ENCODE results near the gene SYVN1. TPM values are rescaled to one million over a fixed set of nuclear protein-coding genes. Genes with fewer than 3 reads are reported as not detected.

The SYVN1 gene
- polyA plus RNA-seq, 2 of the 4 experiments (the other 2 are of a cell fraction), result 21.4 to 25.1 TPM

- WGBS (ENCODE audit: missing lambda C conversion rate), result 43% methylated on average over 25 of the region's 57 CpGs
- POLR2A ChIA-PET, result interaction anchor here (0.5 to 3.4 kb wide), 10 partner anchors 9 to 452 kb away, joined by 3 to 24 read pairs (median 4); partner anchors contain the start of genes CDC42BPG, FAU and MRPL49
- peak; percentile 53 to 64 for DNase-seq (ENCODE audit: low read depth in 1 of 2, low spot score in 1 of 2)
- Histone ChIP-seq H3K4me1 (peaks cover 31% of the 10 kb centered on the region; the same call in 2 of the 3 replicates), H3K4me3 (peak overlapping the region; percentile 52), H3K4me2 (peak overlapping the region; percentile 100), H3K9me3 (no peaks in the 10 kb centered on the region), H3K27ac (peak overlapping the region; percentile 73 to 88)
- peak; percentile 25 to 57; a peak in 5 of 6 replicates for ATAC-seq
- CTCF ChIA-PET, result interaction anchor here (0.5 to 6.6 kb wide), 23 partner anchors 7 to 312 kb away, joined by 3 to 153 read pairs (median 4); partner anchors contain the start of genes ARL2, CAPN1, FAU and MRPL49
- no peak for FAIRE-seq
- TF ChIP-seq TP53 (CRISPR knock-in tag; IDR thresholded peaks at IDR 0.05), result no peak
- TF ChIP-seq CBX8 (IDR thresholded peaks at IDR 0.05), result no peak
- TF ChIP-seq ZFP36 (IDR thresholded peaks at IDR 0.05; ENCODE audit: borderline replicate concordance, partially characterized antibody), result no peak
- no peak for TF ChIP-seq MAFK (IDR thresholded peaks at IDR 0.05; ENCODE audit: partially characterized antibody)
- TF ChIP-seq PBX3 (IDR thresholded peaks at IDR 0.05), result 0 out of 2 replicates have a peak, but pooled peaks have one; percentile 60
- TF ChIP-seq CHD4 (IDR thresholded peaks at IDR 0.05; ENCODE audit: borderline replicate concordance), result no peak
- TF ChIP-seq JUNB (IDR thresholded peaks at IDR 0.05), result no peak
- no peak for TF ChIP-seq MYC (IDR thresholded peaks at IDR 0.05; ENCODE audit: borderline replicate concordance, low read length)
- peak; percentile 75; the same call in 1 of the 2 replicates for TF ChIP-seq HMGXB4 (CRISPR knock-in tag; IDR thresholded peaks at IDR 0.05; ENCODE audit: borderline replicate concordance)
- peak in 1 of 2 experiments; percentile 31; a peak in 1 of 5 replicates for TF ChIP-seq RAD21 (conservative IDR thresholded peaks at IDR 0.05 in 1 of 2, IDR thresholded peaks at IDR 0.05 in 1 of 2)
- peak; percentile 49 for TF ChIP-seq SMC3 (IDR thresholded peaks at IDR 0.05)
- TF ChIP-seq CEBPB (IDR thresholded peaks at IDR 0.05), result no peak
- no peak for TF ChIP-seq POLR2AphosphoS2 (conservative IDR thresholded peaks at IDR 0.05; ENCODE audit: low read length)
- TF ChIP-seq BCL3 (IDR thresholded peaks at IDR 0.05), result no peak
- TF ChIP-seq ELK1 (IDR thresholded peaks at IDR 0.05; ENCODE audit: low read depth, low read length), result no peak
- TF ChIP-seq ZC3H11A (IDR thresholded peaks at IDR 0.05), result no peak
- TF ChIP-seq RARB (CRISPR knock-in tag; IDR thresholded peaks at IDR 0.05), result no peak
- TF ChIP-seq REST (IDR thresholded peaks at IDR 0.05), result no peak
- no peak for TF ChIP-seq FOSL2 (IDR thresholded peaks at IDR 0.05)
- TF ChIP-seq FOSL2 (CRISPR knock-in tag; IDR thresholded peaks at IDR 0.05), result no peak; the same call in 1 of the 2 replicates
- TF ChIP-seq HOXB5 (CRISPR knock-in tag; IDR thresholded peaks at IDR 0.05), result no peak
- TF ChIP-seq HDAC2 (IDR thresholded peaks at IDR 0.05), result no peak
- TF ChIP-seq MAZ (IDR thresholded peaks at IDR 0.05; ENCODE audit: borderline replicate concordance, low read depth, low read length), result no peak
- TF ChIP-seq RNF2 (IDR thresholded peaks at IDR 0.05; ENCODE audit: borderline replicate concordance, low read depth), result no peak
- TF ChIP-seq CHD2 (IDR thresholded peaks at IDR 0.05; ENCODE audit: low read length, partially characterized antibody), result no peak
- no peak for TF ChIP-seq KDM5A (IDR thresholded peaks at IDR 0.05)
- no peak for TF ChIP-seq EHF (CRISPR knock-in tag; IDR thresholded peaks at IDR 0.05)
- TF ChIP-seq SREBF2 (IDR thresholded peaks at IDR 0.05), result no peak
- TF ChIP-seq NPAS2 (CRISPR knock-in tag; IDR thresholded peaks at IDR 0.05; ENCODE audit: borderline replicate concordance), result no peak
- no peak for TF ChIP-seq PHF8 (IDR thresholded peaks at IDR 0.05; ENCODE audit: borderline replicate concordance, low read depth)
- TF ChIP-seq BHLHE40 (IDR thresholded peaks at IDR 0.05; ENCODE audit: low read depth, low read length), result no peak
- TF ChIP-seq POLR2A (IDR thresholded peaks at IDR 0.05; ENCODE audit: low read length), result peak; percentile 18
Observed at GRCh38 chr11:65112546-65113360, 21.6 kb downstream of the SYVN1 start.
